ENCODE results near the gene CYP39A1.

DNA sequence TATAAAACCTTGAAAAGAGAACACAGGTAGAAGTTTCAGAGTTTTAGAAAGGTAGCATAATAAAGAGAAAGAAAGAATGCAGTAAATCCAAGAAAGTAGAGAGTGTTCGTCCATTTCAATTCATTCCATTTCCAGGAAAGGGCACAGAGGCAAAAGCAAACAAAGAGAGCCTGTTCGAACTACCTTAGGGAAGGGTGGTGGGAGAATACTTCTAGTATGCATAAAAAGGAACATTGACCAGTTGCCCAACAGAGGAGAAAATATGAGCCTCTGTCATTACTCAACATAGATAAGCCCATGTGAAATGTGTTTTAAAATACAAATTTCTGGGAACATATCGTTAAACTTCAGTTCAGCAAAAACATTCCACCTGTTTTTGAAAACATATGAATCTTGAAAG is 60.6 kb downstream of the CYP39A1 start:
- TF ChIP-seq, protein P1, sequence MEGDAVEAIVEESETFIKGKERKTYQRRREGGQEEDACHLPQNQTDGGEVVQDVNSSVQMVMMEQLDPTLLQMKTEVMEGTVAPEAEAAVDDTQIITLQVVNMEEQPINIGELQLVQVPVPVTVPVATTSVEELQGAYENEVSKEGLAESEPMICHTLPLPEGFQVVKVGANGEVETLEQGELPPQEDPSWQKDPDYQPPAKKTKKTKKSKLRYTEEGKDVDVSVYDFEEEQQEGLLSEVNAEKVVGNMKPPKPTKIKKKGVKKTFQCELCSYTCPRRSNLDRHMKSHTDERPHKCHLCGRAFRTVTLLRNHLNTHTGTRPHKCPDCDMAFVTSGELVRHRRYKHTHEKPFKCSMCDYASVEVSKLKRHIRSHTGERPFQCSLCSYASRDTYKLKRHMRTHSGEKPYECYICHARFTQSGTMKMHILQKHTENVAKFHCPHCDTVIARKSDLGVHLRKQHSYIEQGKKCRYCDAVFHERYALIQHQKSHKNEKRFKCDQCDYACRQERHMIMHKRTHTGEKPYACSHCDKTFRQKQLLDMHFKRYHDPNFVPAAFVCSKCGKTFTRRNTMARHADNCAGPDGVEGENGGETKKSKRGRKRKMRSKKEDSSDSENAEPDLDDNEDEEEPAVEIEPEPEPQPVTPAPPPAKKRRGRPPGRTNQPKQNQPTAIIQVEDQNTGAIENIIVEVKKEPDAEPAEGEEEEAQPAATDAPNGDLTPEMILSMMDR (IDR thresholded peaks at IDR 0.05) = no peak
- no peak for TF ChIP-seq POLR2AphosphoS5 (IDR thresholded peaks at IDR 0.05)
